WTC11 (cell line): ENCODE measurements around the gene AADAT. TPM values are rescaled to one million over a fixed set of nuclear protein-coding genes. Genes with fewer than 3 reads are reported as not detected.

ENCODE experiments used
- ATAC-seq: fragments of 200-7000 bp; cut with Tn5 transposase; 2 replicates; pipeline ENCODE4 v1.10.0; 2021; ENCODE audit warnings: mild to moderate bottlenecking, moderate library complexity
- CTCF ChIA-PET: fragments of 300-600 bp; sonication (Branson Sonifier 250); formaldehyde crosslinking; loops from one replicate; lab custom pipeline; 2021; ENCODE audit warnings: antibody characterized with exemption; lab: Charles Lee
- POLR2A ChIA-PET: fragments of 350-600 bp; sonication (Branson Sonifier 250); formaldehyde crosslinking; loops from one replicate; lab custom pipeline; 2021; ENCODE audit warnings: antibody characterized with exemption; lab: Charles Lee
- DNase-seq: peaks from one replicate; pipeline ENCODE4 v3.0.0; 2021; ENCODE audit warnings: low spot score
- H3K27ac Mint-ChIP-seq: 2 replicates; pipeline ENCODE4 v1.8.0; 2021; ENCODE audit warnings: mixed read lengths
- H3K27me3 Mint-ChIP-seq: 2 replicates; pipeline ENCODE4 v1.8.0; 2021; ENCODE audit warnings: low read depth, mild to moderate bottlenecking, moderate library complexity, mixed read lengths
- H3K36me3 Mint-ChIP-seq: 2 replicates; pipeline ENCODE4 v1.8.0; 2021; ENCODE audit warnings: mixed read lengths
- H3K4me1 Mint-ChIP-seq: 2 replicates; pipeline ENCODE4 v1.8.0; 2022; ENCODE audit warnings: mixed read lengths
- H3K4me3 Mint-ChIP-seq: 2 replicates; pipeline ENCODE4 v1.8.0; 2021; ENCODE audit warnings: mild to moderate bottlenecking, moderate library complexity, mixed read lengths
- H3K9me3 Mint-ChIP-seq: 2 replicates; pipeline ENCODE4 v1.8.0; 2021; ENCODE audit warnings: mixed read lengths
- AR ChIP-seq: fragments of 250-450 bp; sonication (Bioruptor Pico); IDR thresholded peaks from 2 replicates; pipeline ENCODE4 v1.9.0; 2021; ENCODE audit warnings: mild to moderate bottlenecking
- CREM ChIP-seq: sonication (generic); formaldehyde crosslinking; IDR thresholded peaks from 2 replicates; pipeline ENCODE4 v1.8.1; 2022; ENCODE audit warnings: mild to moderate bottlenecking, missing genetic modification reagents, moderate library complexity
- E2F1 ChIP-seq: sonication (generic); formaldehyde crosslinking; IDR thresholded peaks from 2 replicates; pipeline ENCODE4 v1.8.0; 2022; ENCODE audit warnings: mild to moderate bottlenecking, missing genetic modification reagents
- ERG ChIP-seq: fragments of 250-450 bp; sonication (Bioruptor Pico); IDR thresholded peaks from 2 replicates; pipeline ENCODE4 v1.8.0; 2021; ENCODE audit warnings: mild to moderate bottlenecking
- FOXJ3 ChIP-seq: sonication (generic); formaldehyde crosslinking; IDR thresholded peaks from 2 replicates; pipeline ENCODE4 v1.9.0; 2021; ENCODE audit warnings: missing genetic modification reagents, mild to moderate bottlenecking, borderline replicate concordance
- GTF2I ChIP-seq: fragments of 250-450 bp; sonication (Bioruptor Pico); conservative IDR thresholded peaks from 2 replicates; pipeline ENCODE4 v1.4.0; 2021; ENCODE audit warnings: mild to moderate bottlenecking
- IRF2 ChIP-seq: sonication (generic); formaldehyde crosslinking; IDR thresholded peaks from 2 replicates; pipeline ENCODE4 v1.8.0; 2022; ENCODE audit warnings: low read depth, missing genetic modification reagents, borderline replicate concordance
- MAX ChIP-seq: sonication (generic); formaldehyde crosslinking; IDR thresholded peaks from 2 replicates; pipeline ENCODE4 v1.8.0; 2022; ENCODE audit warnings: mild to moderate bottlenecking, missing genetic modification reagents
- MYBL2 ChIP-seq: sonication (generic); formaldehyde crosslinking; IDR thresholded peaks from 2 replicates; pipeline ENCODE4 v1.8.1; 2023; ENCODE audit warnings: mild to moderate bottlenecking, moderate library complexity, missing genetic modification reagents
- NFYB ChIP-seq: sonication (generic); formaldehyde crosslinking; conservative IDR thresholded peaks from 2 replicates; pipeline ENCODE4 v1.8.0; 2022; ENCODE audit warnings: low read depth, missing genetic modification reagents
- RELA ChIP-seq: sonication (generic); formaldehyde crosslinking; IDR thresholded peaks from 2 replicates; pipeline ENCODE4 v1.8.1; 2022; ENCODE audit warnings: missing genetic modification reagents, mild to moderate bottlenecking, borderline replicate concordance
- RORB ChIP-seq: fragments of 250-450 bp; sonication (Bioruptor Pico); IDR thresholded peaks from 2 replicates; pipeline ENCODE4 v1.9.0; 2021; ENCODE audit warnings: mild to moderate bottlenecking
- SP1 ChIP-seq: sonication (generic); formaldehyde crosslinking; conservative IDR thresholded peaks from 2 replicates; pipeline ENCODE4 v1.8.1; 2022; ENCODE audit warnings: missing genetic modification reagents
- STAT6 ChIP-seq: sonication (generic); formaldehyde crosslinking; conservative IDR thresholded peaks from 2 replicates; pipeline ENCODE4 v1.8.1; 2023; ENCODE audit warnings: mild to moderate bottlenecking, low read depth, missing genetic modification reagents, moderate library complexity
- TEAD1 ChIP-seq: sonication (generic); formaldehyde crosslinking; IDR thresholded peaks from 2 replicates; pipeline ENCODE4 v1.8.0; 2022; ENCODE audit warnings: mild to moderate bottlenecking, missing genetic modification reagents
- TP53 ChIP-seq: sonication (generic); formaldehyde crosslinking; IDR thresholded peaks from 2 replicates; pipeline ENCODE4 v1.8.1; 2023; ENCODE audit warnings: mild to moderate bottlenecking, missing genetic modification reagents
- USF1 ChIP-seq: sonication (generic); formaldehyde crosslinking; IDR thresholded peaks from 2 replicates; pipeline ENCODE4 v1.8.0; 2022; ENCODE audit warnings: mild to moderate bottlenecking, missing genetic modification reagents
- ZBTB43 ChIP-seq: sonication (generic); formaldehyde crosslinking; IDR thresholded peaks from 2 replicates; pipeline ENCODE4 v1.8.1; 2023; ENCODE audit warnings: mild to moderate bottlenecking, missing genetic modification reagents
- ZNF232 ChIP-seq: sonication (generic); formaldehyde crosslinking; IDR thresholded peaks from 2 replicates; pipeline ENCODE4 v1.8.0; 2022; ENCODE audit warnings: mild to moderate bottlenecking, missing genetic modification reagents
- ZNF396 ChIP-seq: fragments of 250-450 bp; sonication (Bioruptor Pico); IDR thresholded peaks from 2 replicates; pipeline ENCODE4 v1.8.0; 2021; ENCODE audit warnings: mild to moderate bottlenecking, moderate library complexity, borderline replicate concordance
- ZNF423 ChIP-seq: fragments of 250-450 bp; sonication (Bioruptor Pico); IDR thresholded peaks from 2 replicates; pipeline ENCODE4 v2.1.2; 2022; ENCODE audit warnings: mild to moderate bottlenecking, moderate library complexity
- total RNA-seq: library from RNA; stranded (reverse); gene quantifications from 3 replicates; pipeline ENCODE4 v1.2.3, GENCODE V29; 2021

The AADAT gene
- total RNA-seq, 1 experiment from 2014 or later, result 12.3 TPM

- TF ChIP-seq STAT6 (CRISPR knock-in tag) (no peak), RELA (CRISPR knock-in tag) (no peak), IRF2 (CRISPR knock-in tag) (no peak), FOXJ3 (CRISPR knock-in tag) (no peak), TP53 (CRISPR knock-in tag) (no peak), RORB (CRISPR knock-in tag) (no peak), USF1 (no peak), ZNF423 (CRISPR knock-in tag) (no peak), ZNF396 (CRISPR knock-in tag) (no peak)
- TF ChIP-seq, all 79 proteins: peak for 0
Measured at GRCh38 chr4:170038232-170038631, 51.5 kb downstream of the AADAT start (continued).

- ATAC-seq, result no peak
- Mint-ChIP-seq H3K9me3 (no peaks in the 10 kb centered on the region), H3K27me3 (no peaks in the 10 kb centered on the region), H3K4me3 (no peak overlapping the region), H3K27ac (no peak overlapping the region), H3K36me3 (no peaks in the 10 kb centered on the region), H3K4me1 (peaks cover 14% of the 10 kb centered on the region)
- CTCF ChIA-PET, result no interaction called here
- DNase-seq, result no peak
- TF ChIP-seq ZBTB43, result no peak
- TF ChIP-seq SP1 (CRISPR knock-in tag), result no peak
- POLR2A ChIA-PET, result no interaction called here
Measured at GRCh38 chr4:170037481-170037880, 52.3 kb downstream of the AADAT start.

- Mint-ChIP-seq H3K27ac (no peak overlapping the region), H3K36me3 (no peaks in the 10 kb centered on the region), H3K4me3 (no peak overlapping the region)
- DNase-seq, result no peak
- POLR2A ChIA-PET, result no interaction called here
- TF ChIP-seq TP53 (CRISPR knock-in tag) (no peak), TEAD1 (no peak), MYBL2 (CRISPR knock-in tag) (no peak), ERG (CRISPR knock-in tag) (no peak)
- TF ChIP-seq, all 79 proteins: peak for 0
- no peak for ATAC-seq
- H3K27me3 Mint-ChIP-seq, result no peaks in the 10 kb centered on the region; the same call in 1 of the 2 replicates
- CTCF ChIA-PET, result no interaction called here
- peaks cover 14% of the 10 kb centered on the region for H3K4me1 Mint-ChIP-seq
- no peaks in the 10 kb centered on the region for H3K9me3 Mint-ChIP-seq
Measured at GRCh38 chr4:170035845-170036244, 53.9 kb downstream of the AADAT start.

GRCh38 chr4:170035231-170035630 lies 54.5 kb downstream of the AADAT start:
- Mint-ChIP-seq H3K4me3 (no peak overlapping the region), H3K4me1 (peaks cover 14% of the 10 kb centered on the region), H3K27me3 (no peaks in the 10 kb centered on the region; the same call in 1 of the 2 replicates), H3K27ac (no peak overlapping the region), H3K36me3 (no peaks in the 10 kb centered on the region), H3K9me3 (no peaks in the 10 kb centered on the region)
- DNase-seq (no peak), ATAC-seq (no peak)
- ChIA-PET CTCF (interaction anchor here (1.6 kb wide), 1 partner anchor 225 kb away, joined by 4 read pairs; no protein-coding TSS in a partner anchor), POLR2A (no interaction called here)
- TF ChIP-seq GTF2I (CRISPR knock-in tag) (no peak), CREM (CRISPR knock-in tag) (no peak), NFYB (no peak), E2F1 (CRISPR knock-in tag) (no peak), MAX (CRISPR knock-in tag) (no peak), AR (CRISPR knock-in tag) (no peak), ZNF232 (CRISPR knock-in tag) (no peak)
